ENCODE results near the gene TOR1B.

Gene TOR1B

GRCh38 chr9:129858167-129858962 lies 55.4 kb downstream of the TOR1B start:
- no peak for DNase-seq (ENCODE audit: low spot score)
- in situ Hi-C loops (cut with MboI; ENCODE audit: low sequenced_read_pairs, unreplicated experiment) = no loop called here

More at GRCh38 chr9:129858167-129858962, 55.4 kb downstream of the TOR1B start:
- TF ChIP-seq CTCF (IDR thresholded peaks at IDR 0.05; ENCODE audit: borderline replicate concordance, control extremely low read depth, extremely low read depth, insufficient read depth, missing control alignments) = no peak

Measured in GM13976 (cell line).